Tibial nerve (tissue), 4 donors: ENCODE measurements around the gene MT1E.

Experiments used
- EP300 ChIP-seq, 2 donors: sonication (generic); formaldehyde crosslinking; IDR thresholded peaks; one replicate each; pipeline ENCODE4 v1.6.1; 2017; ENCODE audit warnings: antibody characterized with exemption in 2 of 2, mild to moderate bottlenecking in 1 of 2
- POLR2A ChIP-seq, 2 donors: fragments of 450-650 bp; IDR thresholded peaks; one replicate each; pipeline ENCODE4 v1.6.1; 2017; ENCODE audit warnings: antibody characterized with exemption in 2 of 2, mild to moderate bottlenecking in 2 of 2, moderate library complexity in 2 of 2
- TF ChIP-seq, protein P1 (sequence below), 5 experiments: fragments of 200-600 bp in 3 of 5; fragments of 450-650 bp in 2 of 5; sonication (generic) in 3 of 5; IDR thresholded peaks; one replicate each; pipeline ENCODE4 v1.5.1; 2016 to 2019; ENCODE audit warnings: antibody characterized with exemption in 5 of 5, mild to moderate bottlenecking in 3 of 5, moderate library complexity in 2 of 5

DNA sequence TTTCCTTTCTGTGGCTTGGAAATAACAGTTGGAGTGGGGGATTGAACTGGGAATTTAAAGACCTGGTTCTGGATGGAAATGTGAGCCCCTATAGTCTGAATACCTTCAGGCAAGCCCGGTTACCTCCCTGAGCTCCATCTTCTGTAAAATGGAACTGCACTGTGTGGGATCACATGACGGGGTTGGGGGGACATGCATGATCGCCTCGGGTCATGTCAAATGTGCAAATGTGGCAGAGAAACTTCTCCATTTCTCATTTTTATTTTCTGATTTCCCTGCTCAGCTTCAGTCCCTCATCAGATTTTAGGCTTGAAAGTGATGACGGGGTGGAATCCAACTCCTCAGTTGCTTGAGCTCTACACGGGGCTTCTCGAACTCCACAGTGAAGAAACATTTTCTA lies 27.6 kb downstream of the MT1E start:
- TF ChIP-seq, protein P1, sequence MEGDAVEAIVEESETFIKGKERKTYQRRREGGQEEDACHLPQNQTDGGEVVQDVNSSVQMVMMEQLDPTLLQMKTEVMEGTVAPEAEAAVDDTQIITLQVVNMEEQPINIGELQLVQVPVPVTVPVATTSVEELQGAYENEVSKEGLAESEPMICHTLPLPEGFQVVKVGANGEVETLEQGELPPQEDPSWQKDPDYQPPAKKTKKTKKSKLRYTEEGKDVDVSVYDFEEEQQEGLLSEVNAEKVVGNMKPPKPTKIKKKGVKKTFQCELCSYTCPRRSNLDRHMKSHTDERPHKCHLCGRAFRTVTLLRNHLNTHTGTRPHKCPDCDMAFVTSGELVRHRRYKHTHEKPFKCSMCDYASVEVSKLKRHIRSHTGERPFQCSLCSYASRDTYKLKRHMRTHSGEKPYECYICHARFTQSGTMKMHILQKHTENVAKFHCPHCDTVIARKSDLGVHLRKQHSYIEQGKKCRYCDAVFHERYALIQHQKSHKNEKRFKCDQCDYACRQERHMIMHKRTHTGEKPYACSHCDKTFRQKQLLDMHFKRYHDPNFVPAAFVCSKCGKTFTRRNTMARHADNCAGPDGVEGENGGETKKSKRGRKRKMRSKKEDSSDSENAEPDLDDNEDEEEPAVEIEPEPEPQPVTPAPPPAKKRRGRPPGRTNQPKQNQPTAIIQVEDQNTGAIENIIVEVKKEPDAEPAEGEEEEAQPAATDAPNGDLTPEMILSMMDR (IDR thresholded peaks at IDR 0.05): no peak
- TF ChIP-seq POLR2A (IDR thresholded peaks at IDR 0.05) (no peak), EP300 (IDR thresholded peaks at IDR 0.05) (no peak)
